Neural cell (in vitro differentiated cells): Measurements from ENCODE around the gene REPIN1. TPM values are rescaled to one million over a fixed set of nuclear protein-coding genes. Genes with fewer than 3 reads are reported as not detected.

Experiments
- H2AFZ ChIP-seq: fragments of 200-600, 300-800 bp; sonication (generic), shearing (Covaris generic); 2 replicates; pipeline ENCODE4 v1.6.0; 2014; ENCODE audit warnings: low read depth, mild to moderate bottlenecking, antibody characterized with exemption, low read length, moderate library complexity
- H3F3A ChIP-seq: fragments of 200-600 bp; shearing (Covaris generic); 2 replicates; pipeline ENCODE4 v1.6.1; 2016; ENCODE audit warnings: mild to moderate bottlenecking, moderate library complexity, mixed read lengths, antibody characterized with exemption, low read length; ENCODE audit not compliant: insufficient read depth, poor library complexity, severe bottlenecking
- H3K27ac ChIP-seq: fragments of 200-600, 300-800 bp; sonication (generic), shearing (Covaris generic); 2 replicates; pipeline ENCODE4 v1.5.1; 2014; ENCODE audit warnings: mild to moderate bottlenecking, low read length, moderate library complexity
- H3K27me3 ChIP-seq: fragments of 300-800, 200-600 bp; sonication (generic), shearing (Covaris generic); 2 replicates; pipeline ENCODE4 v1.6.0; 2014; ENCODE audit warnings: mild to moderate bottlenecking, low read depth, low read length, moderate library complexity; ENCODE audit not compliant: insufficient read depth
- H3K36me3 ChIP-seq: fragments of 300-800, 200-600 bp; sonication (generic), shearing (Covaris generic); 2 replicates; pipeline ENCODE4 v1.5.1; 2014; ENCODE audit warnings: mild to moderate bottlenecking, antibody characterized with exemption, low read length, moderate library complexity; ENCODE audit not compliant: insufficient read depth
- H3K4me2 ChIP-seq: fragments of 300-800, 200-600 bp; sonication (generic), shearing (Covaris generic); 2 replicates; pipeline ENCODE4 v1.6.0; 2014; ENCODE audit warnings: mild to moderate bottlenecking, low read length
- H3K4me3 ChIP-seq: fragments of 300-800, 200-600 bp; sonication (generic), shearing (Covaris generic); 2 replicates; pipeline ENCODE4 v1.5.1; 2014; ENCODE audit warnings: mild to moderate bottlenecking, low read length, moderate library complexity
- H3K79me2 ChIP-seq: fragments of 200-600 bp; shearing (Covaris generic); replicated peaks from 2 replicates; pipeline ENCODE4 v1.6.0; 2014; ENCODE audit warnings: mild to moderate bottlenecking, low read length, moderate library complexity; ENCODE audit not compliant: insufficient read depth
- H3K9ac ChIP-seq: fragments of 300-800, 200-600 bp; sonication (generic), shearing (Covaris generic); 2 replicates; pipeline ENCODE4 v1.6.1; 2016; ENCODE audit warnings: mild to moderate bottlenecking, low read length, mixed read lengths
- H3K9me2 ChIP-seq: fragments of 200-600 bp; shearing (Covaris generic); 2 replicates; pipeline ENCODE4 v1.6.1; 2016; ENCODE audit warnings: mild to moderate bottlenecking, low read length, mixed read lengths; ENCODE audit not compliant: insufficient read depth
- H3K9me3 ChIP-seq: fragments of 200-600, 300-800 bp; sonication (generic), shearing (Covaris generic); 2 replicates; pipeline ENCODE4 v1.6.1; 2016; ENCODE audit warnings: mild to moderate bottlenecking, mixed run types, low read length, moderate library complexity, mixed read lengths
- H4K20me1 ChIP-seq: fragments of 200-600 bp; shearing (Covaris generic); 2 replicates; pipeline ENCODE4 v1.6.1; 2016; ENCODE audit warnings: mild to moderate bottlenecking, mixed run types; ENCODE audit not compliant: insufficient read depth
- CTCF ChIP-seq: fragments of 450-650 bp; IDR thresholded peaks from 2 replicates; pipeline ENCODE4 v1.5.1; 2014; ENCODE audit warnings: antibody characterized with exemption, mild to moderate bottlenecking, moderate library complexity; ENCODE audit not compliant: poor library complexity, severe bottlenecking
- EP300 ChIP-seq: fragments of 450-650 bp; conservative IDR thresholded peaks from 2 replicates; pipeline ENCODE4 v1.6.1; 2014; ENCODE audit warnings: antibody characterized with exemption, mild to moderate bottlenecking, moderate library complexity; ENCODE audit not compliant: poor library complexity, severe bottlenecking
- EZH2 ChIP-seq: fragments of 200-600, 300-800 bp; shearing (Covaris generic), sonication (generic); IDR thresholded peaks from 2 replicates; pipeline ENCODE4 v1.6.1; 2014; ENCODE audit warnings: antibody characterized with exemption, low read length, borderline replicate concordance, mild to moderate bottlenecking; ENCODE audit not compliant: insufficient read depth, poor library complexity, severe bottlenecking
- MXI1 ChIP-seq: fragments of 450-650 bp; conservative IDR thresholded peaks from 2 replicates; pipeline ENCODE4 v1.6.1; 2014; ENCODE audit warnings: antibody characterized with exemption, mild to moderate bottlenecking; ENCODE audit not compliant: poor library complexity, severe bottlenecking
- POLR2AphosphoS5 ChIP-seq: IDR thresholded peaks from 2 replicates; pipeline ENCODE4 v1.6.1; 2012
- RAD21 ChIP-seq: fragments of 450-650 bp; conservative IDR thresholded peaks from 2 replicates; pipeline ENCODE4 v1.6.1; 2014; ENCODE audit warnings: antibody characterized with exemption, mild to moderate bottlenecking, moderate library complexity
- REST ChIP-seq: IDR thresholded peaks from 2 replicates; pipeline ENCODE4 v1.6.1; 2012; ENCODE audit warnings: borderline replicate concordance
- SMC3 ChIP-seq: fragments of 450-650 bp; conservative IDR thresholded peaks from 2 replicates; pipeline ENCODE4 v1.6.1; 2014; ENCODE audit warnings: antibody characterized with exemption, mild to moderate bottlenecking, moderate library complexity; ENCODE audit not compliant: poor library complexity
- TAF1 ChIP-seq: IDR thresholded peaks from 2 replicates; pipeline ENCODE4 v1.6.1; 2012; ENCODE audit warnings: low read depth
- polyA plus RNA-seq: library from polyadenylated mRNA; depleted of rRNA; stranded (reverse); fragments of >200 nt; gene quantifications from 2 replicates; pipeline ENCODE4 v1.2.3, GENCODE V29; 2014

Gene REPIN1
- polyA plus RNA-seq, 1 donor from 2014 or later = 95.5 TPM

GRCh38 chr7:150333659-150334058 lies 35.0 kb upstream of the REPIN1 start:
- Histone ChIP-seq H2AFZ (no peak overlapping the region), H3K27ac (no peak overlapping the region), H3K9me3 (no peaks in the 10 kb centered on the region), H3K9ac (no peak overlapping the region), H3K27me3 (no peaks in the 10 kb centered on the region), H3K9me2 (no peaks in the 10 kb centered on the region), H4K20me1 (no peaks in the 10 kb centered on the region), H3F3A (no peaks in the 10 kb centered on the region), H3K4me2 (no peak overlapping the region), H3K36me3 (no peaks in the 10 kb centered on the region), H3K79me2 (no peaks in the 10 kb centered on the region), H3K4me3 (no peak overlapping the region)
- no peak for TF ChIP-seq SMC3
- no peak for TF ChIP-seq REST
- TF ChIP-seq TAF1 = no peak
- TF ChIP-seq EP300 = no peak
- TF ChIP-seq POLR2AphosphoS5 = no peak
- TF ChIP-seq CTCF = no peak
- TF ChIP-seq EZH2 = no peak
- no peak for TF ChIP-seq MXI1
- TF ChIP-seq RAD21 = no peak

- Histone ChIP-seq H3K27ac (no peak overlapping the region), H3K36me3 (no peaks in the 10 kb centered on the region), H3F3A (no peaks in the 10 kb centered on the region), H4K20me1 (no peaks in the 10 kb centered on the region), H3K27me3 (peaks cover under 1% of the 10 kb centered on the region), H2AFZ (no peak overlapping the region), H3K79me2 (no peaks in the 10 kb centered on the region), H3K9me2 (no peaks in the 10 kb centered on the region), H3K9me3 (no peaks in the 10 kb centered on the region), H3K4me3 (no peak overlapping the region), H3K9ac (no peak overlapping the region), H3K4me2 (no peak overlapping the region)
- TF ChIP-seq REST (no peak), EZH2 (no peak), POLR2AphosphoS5 (no peak), MXI1 (no peak), RAD21 (no peak), CTCF (no peak), TAF1 (no peak)
Observed at GRCh38 chr7:150334108-150334507, 34.5 kb upstream of the REPIN1 start.
